Measurements from ENCODE around the gene PRKCE. TPM values are rescaled to one million over a fixed set of nuclear protein-coding genes. Genes with fewer than 3 reads are reported as not detected.

Gene PRKCE
- total RNA-seq, 1 donor from 2014 or later, result 14.8 TPM

- intact Hi-C loops (cut with micrococcal nuclease), result no loop called here
- ATAC-seq, result peak; percentile 73
- no peak for DNase-seq
Measured at GRCh38 chr2:46001741-46002506, 350.4 kb downstream of the PRKCE start.

DNA sequence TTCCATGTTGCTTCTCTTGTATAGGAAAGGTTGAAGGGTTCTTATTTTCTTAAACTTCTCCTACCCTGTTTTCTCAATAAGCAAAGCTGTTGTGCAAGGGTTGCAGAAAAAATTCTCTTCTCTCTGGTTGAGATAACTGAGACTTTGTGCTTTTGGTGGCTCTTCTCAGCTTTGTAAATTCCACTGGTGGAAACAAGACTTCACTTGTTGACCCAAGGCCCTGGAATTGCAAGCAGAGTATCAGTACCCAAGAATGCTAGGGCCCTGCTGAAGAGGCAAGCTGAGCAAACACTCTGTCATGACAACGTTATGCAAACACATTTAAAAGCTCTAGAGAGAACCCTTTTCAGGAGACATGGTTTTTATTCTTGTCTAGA lies 351.0 kb downstream of the PRKCE start:
- ATAC-seq (peak; percentile 60), DNase-seq (no peak)
- intact Hi-C loops (cut with micrococcal nuclease), result no loop called here

DNA sequence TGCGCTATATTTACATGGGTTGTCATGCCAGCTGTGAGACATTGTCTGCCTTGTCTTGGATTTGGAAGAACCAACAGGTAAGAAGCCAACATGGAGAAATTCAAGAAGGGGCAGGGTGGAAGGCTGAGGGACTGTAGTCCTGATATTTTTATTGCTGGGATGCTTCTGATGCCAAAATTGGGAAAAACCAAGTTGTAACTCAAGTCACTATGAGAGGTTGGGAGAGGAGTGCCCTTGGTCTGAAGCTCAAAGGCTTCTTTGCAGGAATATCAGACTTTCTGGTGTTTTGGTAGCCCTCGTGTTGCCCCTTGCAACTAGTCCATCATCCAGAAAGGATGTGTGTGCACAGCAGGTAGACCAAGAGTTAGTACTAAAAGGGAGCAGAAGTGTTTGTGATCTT lies 351.5 kb downstream of the PRKCE start:
- intact Hi-C loops (cut with micrococcal nuclease), result no loop called here
- ATAC-seq, result no peak
- DNase-seq, result no peak

DNA sequence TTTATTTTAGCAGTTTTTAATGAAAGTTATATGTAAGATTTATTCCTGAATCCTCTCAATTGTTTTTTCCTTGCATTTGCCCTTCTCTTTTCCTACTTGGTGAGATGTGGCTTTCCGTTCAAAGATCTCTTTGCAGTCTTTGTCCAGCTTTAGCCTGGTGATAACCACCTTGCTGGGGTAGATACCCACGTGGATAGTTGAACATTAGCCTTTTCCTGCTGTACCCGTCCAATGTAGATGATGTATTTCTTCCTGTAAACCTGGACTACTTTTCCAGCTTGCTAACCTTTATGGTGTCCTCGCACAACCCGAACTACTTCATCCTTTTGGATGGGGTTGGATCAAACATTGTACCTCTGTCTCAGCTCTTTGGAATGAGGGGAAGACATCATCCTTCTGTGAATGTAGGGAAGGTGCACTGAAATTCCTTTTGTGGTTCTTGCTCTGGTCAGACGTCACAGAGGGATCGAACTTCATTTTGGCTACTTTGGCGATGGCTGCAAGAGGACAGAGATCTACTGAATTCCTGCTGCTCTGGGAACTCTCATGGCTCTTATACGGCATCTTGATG lies 352.5 kb downstream of the PRKCE start:
- no peak for ATAC-seq
- intact Hi-C loops (cut with micrococcal nuclease), result no loop called here

DNA sequence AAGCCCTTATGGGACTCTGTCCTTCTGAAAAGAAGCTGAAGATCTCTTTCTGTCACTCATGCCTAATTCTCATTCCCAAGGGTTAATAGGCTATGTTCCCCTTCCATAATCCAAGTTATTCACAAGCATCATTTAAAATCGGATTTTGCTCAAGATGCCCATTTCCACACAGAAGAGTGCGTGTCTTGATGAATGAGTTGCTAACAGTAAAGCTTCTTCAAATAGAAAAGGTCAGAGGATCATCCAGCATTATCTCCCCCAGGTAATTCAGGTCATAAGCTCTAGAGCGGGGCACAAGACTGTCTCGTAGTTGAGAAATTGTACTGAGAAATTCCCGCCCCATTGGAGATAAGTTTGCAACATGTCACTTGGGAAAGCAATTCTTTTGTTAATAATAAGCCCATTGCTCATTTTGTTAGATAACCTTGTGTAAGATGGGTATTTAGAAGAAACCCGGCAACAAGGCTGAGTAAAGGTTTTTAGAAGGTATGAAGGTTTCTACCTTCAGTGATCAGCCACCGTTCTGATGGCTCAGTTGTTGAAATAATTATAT lies 355.1 kb downstream of the PRKCE start:
- DNase-seq (no peak), ATAC-seq (no peak)
- intact Hi-C loops (cut with micrococcal nuclease), result no loop called here

More for the DNA sequence above, 352.5 kb downstream of the PRKCE start:
- no peak for DNase-seq

DNA sequence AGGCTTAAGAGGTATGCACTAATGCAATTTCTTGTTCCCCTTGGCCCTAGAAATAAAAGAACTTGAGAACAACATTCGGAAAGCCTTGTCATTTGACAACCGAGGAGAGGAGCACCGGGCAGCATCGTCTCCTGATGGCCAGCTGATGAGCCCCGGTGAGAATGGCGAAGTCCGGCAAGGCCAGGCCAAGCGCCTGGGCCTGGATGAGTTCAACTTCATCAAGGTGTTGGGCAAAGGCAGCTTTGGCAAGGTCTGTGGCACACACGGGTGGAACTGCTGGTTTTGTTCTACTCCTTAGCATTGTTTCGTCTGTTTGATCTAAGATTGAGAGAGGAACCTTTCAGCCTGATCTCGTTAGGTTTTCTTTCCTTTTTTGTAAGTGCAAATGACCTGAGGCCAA lies 355.9 kb downstream of the PRKCE start:
- no peak for ATAC-seq
- DNase-seq, result no peak
- intact Hi-C loops (cut with micrococcal nuclease), result no loop called here

GRCh38 chr2:46008091-46008870 lies 356.8 kb downstream of the PRKCE start:
- intact Hi-C loops (cut with micrococcal nuclease), result no loop called here
- no peak for DNase-seq
- ATAC-seq, result no peak

GRCh38 chr2:46009315-46009714 lies 357.8 kb downstream of the PRKCE start:
- no peak for DNase-seq
- no peak for ATAC-seq
- intact Hi-C loops (cut with micrococcal nuclease), result no loop called here

- DNase-seq (no peak), ATAC-seq (no peak)
- intact Hi-C loops (cut with micrococcal nuclease), result loop anchor here (10.0 kb wide), 1 partner anchor 355 kb away; no protein-coding TSS in a partner anchor
Measured at GRCh38 chr2:46009772-46010171, 358.3 kb downstream of the PRKCE start.

DNA sequence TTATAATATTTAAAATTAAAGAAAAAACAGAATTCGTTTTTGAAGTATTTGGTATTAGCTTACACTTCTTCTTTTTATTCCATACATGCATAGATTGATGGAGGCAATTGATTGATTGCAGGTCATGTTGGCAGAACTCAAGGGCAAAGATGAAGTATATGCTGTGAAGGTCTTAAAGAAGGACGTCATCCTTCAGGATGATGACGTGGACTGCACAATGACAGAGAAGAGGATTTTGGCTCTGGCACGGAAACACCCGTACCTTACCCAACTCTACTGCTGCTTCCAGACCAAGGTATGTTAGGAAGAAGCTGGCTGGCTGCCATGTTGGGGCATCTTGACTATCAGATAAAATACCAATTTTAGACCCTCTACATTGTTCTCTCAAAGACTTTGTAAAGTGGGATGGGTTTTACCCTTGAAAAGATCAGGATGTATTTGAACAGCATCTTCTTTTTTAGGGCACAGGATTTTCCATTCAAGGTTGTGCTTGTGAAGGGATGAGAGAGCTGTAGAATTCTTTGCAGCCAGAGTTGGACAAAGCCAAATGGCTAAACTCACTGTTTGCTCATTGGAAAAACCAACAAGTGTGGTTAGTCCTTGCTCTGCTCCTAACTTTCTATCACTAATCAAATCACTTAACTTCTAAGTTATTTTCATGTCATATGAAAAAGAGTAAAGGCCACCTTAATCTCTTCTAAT lies 358.9 kb downstream of the PRKCE start:
- ATAC-seq (no peak), DNase-seq (no peak)
- intact Hi-C loops (cut with micrococcal nuclease), result loop anchor here (10.0 kb wide), 1 partner anchor 354 kb away; no protein-coding TSS in a partner anchor

GRCh38 chr2:46010925-46011490 lies 359.5 kb downstream of the PRKCE start:
- ATAC-seq, result peak; percentile 55
- intact Hi-C loops (cut with micrococcal nuclease), result loop anchor here (10.0 kb wide), 1 partner anchor 354 kb away; no protein-coding TSS in a partner anchor

DNA sequence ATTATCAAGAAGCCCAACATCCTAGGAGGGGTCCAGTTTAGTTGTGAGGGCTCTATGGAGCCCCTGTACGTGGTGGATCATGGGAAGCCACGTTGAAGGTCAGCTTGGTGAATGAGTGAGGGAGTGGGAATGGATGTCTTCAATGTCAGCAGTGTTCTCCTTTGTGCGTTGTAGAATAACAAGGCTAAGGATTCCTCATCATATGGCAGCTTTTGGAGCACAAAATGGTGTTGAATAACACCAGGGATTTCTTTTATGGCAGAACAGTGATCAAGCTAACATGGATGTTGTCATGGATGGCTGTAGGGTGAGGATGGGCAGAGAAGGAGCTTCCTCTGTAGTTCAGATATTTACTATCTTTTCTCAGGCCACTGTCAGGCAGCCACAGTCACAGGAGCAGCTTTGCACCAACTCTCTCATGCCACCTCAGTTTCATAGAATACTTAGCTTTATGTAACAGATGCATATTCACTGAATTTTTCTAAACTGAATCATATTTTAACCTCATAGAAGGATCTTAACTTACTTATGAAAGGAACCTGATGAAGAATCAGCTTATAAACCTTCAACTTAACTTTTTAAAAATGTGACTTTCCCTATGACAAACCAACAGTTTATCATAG lies 361.3 kb downstream of the PRKCE start:
- intact Hi-C loops (cut with micrococcal nuclease), result loop anchor here (10.0 kb wide), 1 partner anchor 352 kb away; no protein-coding TSS in a partner anchor
- no peak for DNase-seq
- no peak for ATAC-seq

More at GRCh38 chr2:46010925-46011490, 359.5 kb downstream of the PRKCE start:
- DNase-seq, result no peak

GRCh38 chr2:46013726-46014125 lies 362.3 kb downstream of the PRKCE start:
- intact Hi-C loops (cut with micrococcal nuclease), result loop anchor here (10.0 kb wide), 1 partner anchor 351 kb away; no protein-coding TSS in a partner anchor
- DNase-seq (no peak), ATAC-seq (no peak)

DNA sequence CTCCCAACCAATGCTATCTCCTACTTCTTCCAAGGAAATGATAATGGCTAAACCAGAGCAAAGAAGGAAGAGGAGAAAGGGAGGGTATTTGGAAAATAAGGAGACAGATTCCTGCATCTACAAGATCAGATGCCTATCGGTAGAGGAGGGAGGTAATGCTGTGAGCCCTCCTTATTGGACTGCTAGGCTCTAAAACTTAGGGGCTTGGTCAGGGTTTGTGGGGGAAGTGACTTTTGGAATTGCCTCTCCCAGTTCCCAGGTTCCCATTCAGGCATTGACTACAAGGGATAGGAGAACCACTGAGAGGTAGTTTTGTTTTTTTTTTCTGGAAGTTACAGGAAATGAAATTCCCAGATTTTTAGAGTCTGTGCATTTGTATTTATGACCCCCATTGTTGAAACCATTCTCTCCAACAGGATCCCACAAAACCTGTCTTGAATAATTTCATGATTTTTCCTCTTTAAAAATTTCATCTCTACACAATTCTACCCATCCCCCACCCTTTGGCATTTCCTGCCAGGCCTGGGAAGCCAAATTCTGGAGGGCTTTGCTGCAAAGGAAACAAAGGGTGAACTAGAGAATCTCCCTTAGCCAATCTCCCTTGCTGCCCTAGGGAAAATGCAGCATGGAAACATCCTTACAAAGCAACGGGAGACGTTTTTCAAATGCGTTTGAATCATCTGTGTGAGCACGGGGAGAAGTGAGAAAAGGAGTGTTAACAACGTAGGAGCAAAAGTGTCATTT lies 363.6 kb downstream of the PRKCE start:
- DNase-seq (no peak), ATAC-seq (peak; percentile 37)
- intact Hi-C loops (cut with micrococcal nuclease), result loop anchor here (10.0 kb wide), 1 partner anchor 350 kb away; no protein-coding TSS in a partner anchor

DNA sequence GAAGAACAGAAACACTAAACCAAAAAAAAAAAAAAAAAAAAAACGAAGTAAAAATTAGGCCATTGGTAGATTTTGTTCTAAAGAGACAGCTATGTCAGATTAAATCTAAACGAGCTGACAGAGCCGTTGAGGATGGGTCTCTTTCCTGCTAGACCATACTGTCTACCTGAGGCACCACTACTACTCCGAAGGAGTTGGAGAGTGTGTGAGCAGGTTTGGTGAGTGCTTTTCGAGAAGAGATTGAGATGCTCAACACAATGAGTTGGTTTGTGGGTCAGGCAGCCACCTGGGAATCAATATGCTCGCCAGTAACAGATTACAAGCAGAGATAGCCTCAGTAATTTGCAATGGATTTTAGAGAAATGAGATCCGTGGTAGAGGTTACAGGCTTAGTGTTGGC lies 364.2 kb downstream of the PRKCE start:
- no peak for ATAC-seq
- no peak for DNase-seq
- intact Hi-C loops (cut with micrococcal nuclease), result loop anchor here (10.0 kb wide), 1 partner anchor 349 kb away; no protein-coding TSS in a partner anchor

GRCh38 chr2:46016091-46016490 lies 364.6 kb downstream of the PRKCE start:
- ATAC-seq, result no peak
- intact Hi-C loops (cut with micrococcal nuclease), result loop anchor here (10.0 kb wide), 1 partner anchor 349 kb away; no protein-coding TSS in a partner anchor
- no peak for DNase-seq

Data from left ventricle myocardium superior (tissue), 1 donor.